Inflammatory macrophage treated with lipopolysaccharide for 1 hour (primary cell): ENCODE data around the gene PGS1.
"Not testable (repeated sequence)": the region's sequence is repeated elsewhere in the genome, so short reads cannot be mapped to it uniquely, and the experiment has no call there.

Source experiments
- DNase-seq, 2 donors: peaks; one replicate each; pipeline ENCODE4 v3.0.0-alpha.2; 2020 to 2022

The PGS1 gene

GRCh38 chr17:78450696-78451345 is 72.4 kb downstream of the PGS1 start:
- no peak for DNase-seq

GRCh38 chr17:78451753-78452152 is 73.3 kb downstream of the PGS1 start:
- no peak for DNase-seq

- no peak for DNase-seq
These were observed 75.9 kb downstream of the PGS1 start for GRCh38 chr17:78454346-78454745.

- DNase-seq = no peak
These were observed 79.6 kb downstream of the PGS1 start for GRCh38 chr17:78458091-78458490.

- no peak for DNase-seq
These were observed 80.4 kb downstream of the PGS1 start for GRCh38 chr17:78458736-78459335.

- no peak for DNase-seq
These were observed 81.2 kb downstream of the PGS1 start for GRCh38 chr17:78459696-78460095.

GRCh38 chr17:78460176-78460675 is 81.8 kb downstream of the PGS1 start:
- no peak for DNase-seq

GRCh38 chr17:78460951-78461798 is 82.7 kb downstream of the PGS1 start:
- no peak for DNase-seq

- DNase-seq = no peak
These were observed 83.3 kb downstream of the PGS1 start for GRCh38 chr17:78461799-78462053.

- DNase-seq = no peak
These were observed 83.7 kb downstream of the PGS1 start for GRCh38 chr17:78462148-78462547.

GRCh38 chr17:78466109-78466785 is 87.8 kb downstream of the PGS1 start:
- DNase-seq = not testable (repeated sequence)

- no peak for DNase-seq
These were observed 88.6 kb downstream of the PGS1 start for GRCh38 chr17:78466786-78467715.

- no peak for DNase-seq
These were observed 89.9 kb downstream of the PGS1 start for GRCh38 chr17:78468366-78468765.

GRCh38 chr17:78469443-78469842 is 91.0 kb downstream of the PGS1 start:
- no peak for DNase-seq

- no peak for DNase-seq
These were observed 93.2 kb downstream of the PGS1 start for GRCh38 chr17:78471635-78472034.

- no peak for DNase-seq
These were observed 93.8 kb downstream of the PGS1 start for GRCh38 chr17:78472035-78472905.

- no peak for DNase-seq
These were observed 95.6 kb downstream of the PGS1 start for GRCh38 chr17:78473951-78474613.
